NCI-H2196 treated with DMSO at 0.1 percent for 48 hours (cell line): ENCODE data around the gene KHSRP.

Experiments
- DNase-seq: peaks from one replicate; lab custom pipeline; 2025; ENCODE audit not compliant: unreplicated experiment; lab: John Stamatoyannopoulos, UW

KHSRP gene

GRCh38 chr19:6393983-6394412 is 30.6 kb downstream of the KHSRP start:
- DNase-seq = no peak

DNA sequence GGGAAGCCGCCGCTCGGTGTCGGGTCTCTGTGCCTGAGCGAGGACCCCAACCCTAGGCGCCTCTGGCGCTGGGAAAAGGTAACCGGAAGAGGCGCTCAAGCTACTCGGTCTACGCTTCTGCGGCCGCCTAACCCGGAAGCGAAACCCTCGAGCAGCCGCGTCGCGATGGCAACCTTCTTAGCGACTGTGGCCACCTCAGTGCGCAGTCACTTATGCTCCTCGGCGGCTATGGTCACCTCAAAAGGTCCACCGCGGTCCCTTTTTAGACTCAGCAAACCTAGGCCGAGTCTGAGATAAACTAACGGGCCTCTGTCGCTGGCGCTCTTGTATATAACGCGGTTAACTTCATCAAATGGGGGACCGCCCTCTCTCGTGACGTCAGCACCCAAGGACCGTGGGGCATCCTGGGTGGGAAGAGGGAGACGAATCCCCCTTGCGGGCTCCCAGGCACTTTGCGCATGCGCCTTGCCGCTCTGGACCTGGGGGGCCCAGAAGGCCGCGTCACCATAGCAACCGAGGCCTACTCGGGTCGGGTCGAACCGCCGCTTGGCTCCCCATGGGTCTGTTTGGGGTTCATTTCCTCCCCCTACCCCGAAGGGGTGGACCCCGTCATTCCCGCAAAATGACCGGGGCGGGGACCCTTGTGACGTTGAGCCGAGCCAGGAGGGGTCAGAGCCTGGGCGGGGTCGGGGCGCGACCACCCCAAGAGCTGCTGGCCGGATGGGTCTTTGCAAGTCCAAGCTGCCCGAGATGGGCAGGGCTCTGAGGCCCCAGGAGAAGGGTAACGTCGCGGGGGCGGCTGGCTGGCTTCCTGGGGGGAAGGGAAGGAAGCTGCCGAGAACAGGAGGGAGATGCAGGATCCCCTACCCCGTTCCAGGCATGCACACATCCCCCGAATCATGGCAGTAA is 31.3 kb downstream of the KHSRP start, which contains the start of gene GTF2F1:
Gene GTF2F1, minus strand, starts transcription at position 91 of the 909 bp plus-strand sequence. CDS start 169 bp downstream, outside the sequence.
- DNase-seq = peak; percentile 87

DNA sequence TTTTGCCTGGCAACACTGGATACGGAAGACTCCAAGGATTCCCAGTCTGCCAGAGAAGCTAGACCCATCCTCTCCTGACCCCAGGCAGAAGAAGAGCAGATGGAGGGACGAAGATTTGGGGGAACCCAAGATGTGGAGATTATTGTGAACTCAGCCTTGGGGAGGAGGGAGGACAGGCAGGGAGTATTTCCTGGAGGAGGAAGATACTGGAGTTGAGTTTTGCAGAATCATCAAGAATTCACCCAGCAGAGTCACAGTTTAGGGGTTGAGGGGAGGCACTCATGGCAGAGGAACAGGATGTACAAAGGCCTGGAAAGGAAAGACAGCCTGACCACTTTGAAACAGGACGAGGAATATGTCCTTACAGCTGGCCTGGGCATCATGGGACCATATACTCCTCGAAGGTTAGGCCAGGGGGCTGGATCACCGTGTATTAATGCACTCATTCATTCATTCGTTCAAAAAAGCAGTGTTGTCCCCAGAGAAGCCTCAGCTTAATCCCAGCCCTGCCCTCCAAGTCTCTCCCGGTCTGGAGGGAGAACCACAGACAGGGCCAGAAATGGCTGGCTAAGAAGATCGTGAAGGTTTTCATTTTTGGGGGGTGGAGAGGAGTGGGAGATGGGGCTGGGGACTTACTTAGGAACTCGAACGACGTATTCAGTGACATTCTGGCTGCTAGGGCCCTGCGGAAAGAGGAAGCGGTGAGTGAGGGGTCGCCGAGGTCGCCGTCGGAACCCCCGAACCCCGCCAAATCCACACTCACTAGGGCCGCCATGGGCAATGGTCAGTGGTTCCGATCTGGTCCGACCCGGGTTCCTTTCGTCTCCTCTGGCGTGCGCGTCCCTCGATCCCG is 32.2 kb downstream of the KHSRP start:
- DNase-seq = no peak

GRCh38 chr19:6387372-6387771 is 37.2 kb downstream of the KHSRP start:
- no peak for DNase-seq

- no peak for DNase-seq
These were observed 40.2 kb downstream of the KHSRP start for GRCh38 chr19:6384381-6384780.

GRCh38 chr19:6383188-6383587 is 41.4 kb downstream of the KHSRP start:
- DNase-seq = no peak

GRCh38 chr19:6381030-6381750 is 43.4 kb downstream of the KHSRP start:
- DNase-seq = no peak

DNA sequence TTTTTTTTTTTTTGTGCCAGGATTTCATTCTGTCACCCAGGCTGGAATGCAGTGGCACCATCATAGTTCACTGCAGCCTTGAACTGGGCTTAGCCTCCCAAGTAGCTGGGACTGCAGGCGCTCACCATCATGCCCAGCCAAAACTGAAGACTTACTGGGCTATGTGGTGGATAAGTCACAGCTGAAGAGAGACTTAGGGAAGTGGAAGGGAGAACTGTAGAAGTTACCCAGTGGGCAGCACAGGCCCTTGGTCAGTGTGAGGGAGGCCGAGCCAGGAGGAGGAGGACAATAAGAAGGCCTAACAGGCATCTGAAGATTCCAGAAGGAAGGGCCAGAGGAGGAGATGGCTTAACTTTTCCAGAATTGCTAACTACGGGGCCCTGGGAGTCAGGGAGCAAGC is 44.9 kb downstream of the KHSRP start:
- DNase-seq = no peak

- DNase-seq = no peak
These were observed 46.1 kb downstream of the KHSRP start for GRCh38 chr19:6378486-6378885.

DNA sequence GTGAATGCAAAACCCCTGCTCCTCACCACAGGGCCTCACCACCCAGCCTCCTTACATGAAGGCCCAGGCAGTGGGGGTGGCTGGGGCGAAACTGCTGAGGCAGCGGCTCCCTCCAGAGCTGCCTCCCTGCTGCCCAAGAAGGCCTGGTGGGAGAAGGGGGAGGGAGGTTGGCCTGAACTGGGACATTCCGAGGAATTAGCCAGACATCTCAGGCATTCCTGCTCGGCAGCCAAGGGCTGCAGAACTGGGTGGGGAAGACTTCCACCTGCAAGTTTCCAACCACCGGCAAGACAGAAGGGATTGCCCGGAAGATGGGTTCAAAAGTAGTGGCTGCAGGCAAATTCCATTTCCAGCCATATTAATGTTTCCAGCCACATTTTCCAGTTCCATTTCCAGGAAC is 46.6 kb downstream of the KHSRP start:
- DNase-seq = no peak

GRCh38 chr19:6376512-6377190 is 48.0 kb downstream of the KHSRP start:
- DNase-seq = no peak

- DNase-seq = no peak
These were observed 49.1 kb downstream of the KHSRP start, which contains the start of gene PSPN for GRCh38 chr19:6375411-6376010. Gene PSPN (minus strand): TSS chr19:6375933. CDS start chr19:6375849, 84 bp downstream.

DNA sequence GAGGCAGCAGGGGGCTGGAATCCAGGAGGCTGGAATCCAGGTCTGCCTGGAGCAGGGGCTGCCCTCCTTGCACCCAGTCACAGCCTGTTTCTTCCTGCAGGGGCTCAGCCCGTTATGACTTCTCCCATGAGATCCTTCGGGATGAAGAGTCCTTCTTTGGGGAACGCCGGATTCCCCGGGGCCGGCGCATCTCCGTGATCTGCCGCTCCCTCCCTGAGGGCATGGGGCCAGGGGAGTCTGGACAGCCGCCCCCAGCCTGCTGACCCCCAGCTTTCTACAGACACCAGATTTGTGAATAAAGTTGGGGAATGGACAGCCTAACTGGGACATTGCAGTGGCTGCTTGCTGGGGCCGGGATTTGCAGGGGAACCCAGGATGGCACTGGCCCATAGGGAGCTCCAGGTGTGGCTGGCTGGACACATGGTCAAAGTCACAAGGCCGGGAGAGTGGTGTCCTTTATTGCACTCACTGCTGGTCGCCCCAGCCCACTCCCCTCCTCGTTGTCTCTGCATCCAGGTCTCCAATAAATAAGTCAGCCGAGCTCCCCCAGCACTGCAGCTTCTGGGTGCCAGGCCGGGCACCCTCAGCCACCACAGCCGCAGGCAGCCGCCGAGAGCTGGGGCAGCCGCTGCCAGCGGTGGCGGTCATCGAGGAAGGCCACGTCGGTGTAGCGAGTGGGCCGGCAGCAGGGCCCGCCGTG is 49.8 kb downstream of the KHSRP start:
- no peak for DNase-seq

- DNase-seq = no peak
These were observed 50.4 kb downstream of the KHSRP start for GRCh38 chr19:6374161-6374709.

DNA sequence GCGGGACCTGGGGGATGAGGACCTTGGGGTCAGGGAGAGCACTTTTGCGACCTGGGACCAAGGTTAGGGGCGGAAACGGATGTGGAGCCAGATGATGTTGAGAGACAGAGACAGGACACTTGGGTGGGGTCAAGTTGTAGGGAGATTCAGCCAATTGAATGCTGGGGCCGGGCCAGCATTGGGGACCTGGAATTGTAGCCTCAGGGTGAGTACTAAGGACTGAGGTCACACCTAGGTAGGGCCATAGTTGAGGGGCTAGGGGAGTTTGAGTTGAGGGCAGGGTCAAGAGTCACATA is 50.9 kb downstream of the KHSRP start:
- no peak for DNase-seq

- DNase-seq = peak; percentile 99
These were observed 51.4 kb downstream of the KHSRP start for GRCh38 chr19:6373096-6373812.

DNA sequence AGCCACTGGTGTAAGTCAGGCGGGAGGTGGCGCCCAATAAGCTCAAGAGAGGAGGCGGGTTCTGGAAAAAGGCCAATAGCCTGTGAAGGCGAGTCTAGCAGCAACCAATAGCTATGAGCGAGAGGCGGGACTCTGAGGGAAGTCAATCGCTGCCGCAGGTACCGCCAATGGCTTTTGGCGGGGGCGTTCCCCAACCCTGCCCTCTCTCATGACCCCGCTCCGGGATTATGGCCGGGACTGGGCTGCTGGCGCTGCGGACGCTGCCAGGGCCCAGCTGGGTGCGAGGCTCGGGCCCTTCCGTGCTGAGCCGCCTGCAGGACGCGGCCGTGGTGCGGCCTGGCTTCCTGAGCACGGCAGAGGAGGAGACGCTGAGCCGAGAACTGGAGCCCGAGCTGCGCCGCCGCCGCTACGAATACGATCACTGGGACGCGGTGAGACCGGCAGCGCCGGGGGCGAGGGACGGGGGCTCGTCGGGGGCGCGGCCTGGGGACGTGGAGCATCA is 52.0 kb downstream of the KHSRP start, which contains the start of gene ALKBH7:
Gene ALKBH7, plus strand, starts transcription at position 201 of the 502 bp plus-strand sequence. Its CDS starts 27 bp downstream, at position 228.
- peak; percentile 99 for DNase-seq

GRCh38 chr19:6364353-6364752 is 60.3 kb downstream of the KHSRP start:
- no peak for DNase-seq
